MCF 10A (cell line): ENCODE results near the gene IFT88. TPM values are rescaled to one million over a fixed set of nuclear protein-coding genes. Genes with fewer than 3 reads are reported as not detected.

Experiments used
- BruUV-seq: library from RNA; stranded (reverse); fragments of 400-500 nt; replicated peaks from 2 replicates; lab custom pipeline; 2021; lab: Mats Ljungman, UMichigan
- CTCF ChIA-PET: fragments of 300-600 bp; sonication (Branson Sonifier 250); formaldehyde crosslinking; extraction: SDS; loops from one replicate; lab custom pipeline; 2021; ENCODE audit warnings: antibody characterized with exemption, inconsistent platforms; lab: Yijun Ruan, JAX
- POLR2A ChIA-PET: fragments of 300-600, 350-650 bp; sonication (Branson Sonifier 250); formaldehyde crosslinking; extraction: SDS; loops from one replicate; lab custom pipeline; 2020; ENCODE audit warnings: antibody characterized with exemption, inconsistent platforms; lab: Yijun Ruan, JAX
- DNase-seq: peaks from one replicate; pipeline ENCODE4 v3.0.0-alpha.2; 2018; ENCODE audit not compliant: unreplicated experiment
- H3K27ac Mint-ChIP-seq: one replicate; pipeline ENCODE4 v1.8.0; 2022; ENCODE audit warnings: mild to moderate bottlenecking, low read depth, mixed read lengths; ENCODE audit not compliant: unreplicated experiment
- H3K27me3 Mint-ChIP-seq: one replicate; pipeline ENCODE4 v1.8.0; 2022; ENCODE audit warnings: mixed read lengths; ENCODE audit not compliant: insufficient read depth, unreplicated experiment
- H3K36me3 Mint-ChIP-seq: one replicate; pipeline ENCODE4 v1.8.0; 2022; ENCODE audit warnings: mild to moderate bottlenecking, moderate library complexity, mixed read lengths; ENCODE audit not compliant: insufficient read depth, unreplicated experiment
- H3K4me1 Mint-ChIP-seq: one replicate; pipeline ENCODE4 v1.8.0; 2022; ENCODE audit warnings: mixed read lengths; ENCODE audit not compliant: insufficient read depth, unreplicated experiment
- H3K4me3 Mint-ChIP-seq: one replicate; pipeline ENCODE4 v1.8.0; 2022; ENCODE audit warnings: mild to moderate bottlenecking, moderate library complexity, mixed read lengths; ENCODE audit not compliant: unreplicated experiment
- H3K9me3 Mint-ChIP-seq: one replicate; pipeline ENCODE4 v1.8.0; 2022; ENCODE audit warnings: mixed read lengths; ENCODE audit not compliant: unreplicated experiment
- intact Hi-C: fragments of 100-400 bp; cut with micrococcal nuclease; formaldehyde crosslinking; loops from 2 replicates; pipeline ENCODE4 v1.14.1; 2022
- total RNA-seq: library from RNA; stranded (reverse); gene quantifications from 2 replicates; pipeline ENCODE4 v1.2.3, GENCODE V29; 2022
- TF ChIP-seq, protein P1 (sequence below): fragments of 200-600 bp; IDR thresholded peaks from one replicate; pipeline ENCODE4 v1.8.0; 2022; ENCODE audit warnings: antibody characterized with exemption, mild to moderate bottlenecking; ENCODE audit not compliant: unreplicated experiment

IFT88 gene
- total RNA-seq, 1 experiment from 2014 or later: 19.8 TPM

DNA sequence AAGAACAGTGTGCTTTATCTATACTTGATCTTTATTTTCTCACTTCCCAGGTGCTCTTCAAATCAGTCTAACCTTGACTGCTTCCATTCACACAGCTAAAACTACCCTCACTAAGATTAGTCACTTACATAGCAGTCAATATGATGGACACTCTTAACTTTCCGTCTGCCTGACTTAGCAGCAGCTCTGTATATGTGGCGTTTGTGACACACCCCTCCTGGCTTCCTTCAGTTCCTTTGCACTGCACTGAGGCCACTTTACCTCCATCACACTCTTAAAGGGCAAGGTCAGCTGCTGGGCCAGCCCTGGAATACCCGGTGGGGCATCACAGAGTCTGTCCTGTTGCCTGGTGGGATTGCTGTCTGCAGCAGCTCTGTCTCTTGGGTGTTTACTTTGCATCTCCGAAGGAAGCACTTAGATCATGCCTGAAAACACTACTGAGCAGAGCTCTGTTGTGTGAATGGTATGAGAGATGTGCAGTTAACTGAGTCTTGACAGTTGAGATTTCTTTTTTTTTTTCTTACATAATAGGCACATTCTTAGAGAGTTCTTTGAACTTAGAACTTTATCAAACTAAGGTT is 101.0 kb downstream of the IFT88 start:
- CTCF ChIA-PET: interaction anchor here (0.5 to 0.7 kb wide), 3 partner anchors 105 to 662 kb away, joined by 3 to 4 read pairs (median 3); no protein-coding TSS in a partner anchor
- POLR2A ChIA-PET: interaction anchor here (0.7 kb wide), 1 partner anchor 499 kb away, joined by 3 read pairs; no protein-coding TSS in a partner anchor
- no TSS peak for BruUV-seq
- Mint-ChIP-seq H3K36me3 (peaks cover 8% of the 10 kb centered on the region), H3K27me3 (no peaks in the 10 kb centered on the region), H3K4me3 (no peak overlapping the region), H3K9me3 (no peaks in the 10 kb centered on the region), H3K4me1 (no peaks in the 10 kb centered on the region), H3K27ac (no peak overlapping the region)
- TF ChIP-seq, protein P1, sequence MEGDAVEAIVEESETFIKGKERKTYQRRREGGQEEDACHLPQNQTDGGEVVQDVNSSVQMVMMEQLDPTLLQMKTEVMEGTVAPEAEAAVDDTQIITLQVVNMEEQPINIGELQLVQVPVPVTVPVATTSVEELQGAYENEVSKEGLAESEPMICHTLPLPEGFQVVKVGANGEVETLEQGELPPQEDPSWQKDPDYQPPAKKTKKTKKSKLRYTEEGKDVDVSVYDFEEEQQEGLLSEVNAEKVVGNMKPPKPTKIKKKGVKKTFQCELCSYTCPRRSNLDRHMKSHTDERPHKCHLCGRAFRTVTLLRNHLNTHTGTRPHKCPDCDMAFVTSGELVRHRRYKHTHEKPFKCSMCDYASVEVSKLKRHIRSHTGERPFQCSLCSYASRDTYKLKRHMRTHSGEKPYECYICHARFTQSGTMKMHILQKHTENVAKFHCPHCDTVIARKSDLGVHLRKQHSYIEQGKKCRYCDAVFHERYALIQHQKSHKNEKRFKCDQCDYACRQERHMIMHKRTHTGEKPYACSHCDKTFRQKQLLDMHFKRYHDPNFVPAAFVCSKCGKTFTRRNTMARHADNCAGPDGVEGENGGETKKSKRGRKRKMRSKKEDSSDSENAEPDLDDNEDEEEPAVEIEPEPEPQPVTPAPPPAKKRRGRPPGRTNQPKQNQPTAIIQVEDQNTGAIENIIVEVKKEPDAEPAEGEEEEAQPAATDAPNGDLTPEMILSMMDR: no peak
- DNase-seq: no peak
- intact Hi-C loops: no loop called here

DNA sequence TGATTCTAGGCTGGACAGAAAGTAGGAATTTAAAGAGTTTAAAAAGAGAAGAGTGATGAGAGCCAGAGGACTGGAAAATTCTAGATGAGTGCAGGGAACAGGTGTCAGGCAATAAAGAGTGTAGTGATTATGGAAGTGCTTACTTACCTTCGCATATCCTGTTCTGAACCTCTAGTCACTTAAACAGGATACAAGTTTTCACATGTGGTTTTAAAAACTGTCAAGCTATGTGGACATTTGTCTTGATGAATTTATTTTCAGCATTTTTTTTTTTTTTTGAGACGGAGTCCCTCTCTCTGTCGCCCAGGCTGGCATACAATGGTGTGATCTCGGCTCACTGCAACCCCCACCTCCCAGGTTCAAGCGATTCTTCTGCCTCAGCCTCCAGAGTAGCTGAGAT is 102.2 kb downstream of the IFT88 start:
- Mint-ChIP-seq H3K27ac (no peak overlapping the region), H3K4me3 (no peak overlapping the region), H3K4me1 (no peaks in the 10 kb centered on the region), H3K27me3 (no peaks in the 10 kb centered on the region), H3K36me3 (peaks cover 8% of the 10 kb centered on the region), H3K9me3 (no peaks in the 10 kb centered on the region)
- intact Hi-C loops: no loop called here
- POLR2A ChIA-PET: no interaction called here
- DNase-seq: no peak
- CTCF ChIA-PET: no interaction called here
- TF ChIP-seq, protein P1: no peak
- BruUV-seq: no TSS peak

DNA sequence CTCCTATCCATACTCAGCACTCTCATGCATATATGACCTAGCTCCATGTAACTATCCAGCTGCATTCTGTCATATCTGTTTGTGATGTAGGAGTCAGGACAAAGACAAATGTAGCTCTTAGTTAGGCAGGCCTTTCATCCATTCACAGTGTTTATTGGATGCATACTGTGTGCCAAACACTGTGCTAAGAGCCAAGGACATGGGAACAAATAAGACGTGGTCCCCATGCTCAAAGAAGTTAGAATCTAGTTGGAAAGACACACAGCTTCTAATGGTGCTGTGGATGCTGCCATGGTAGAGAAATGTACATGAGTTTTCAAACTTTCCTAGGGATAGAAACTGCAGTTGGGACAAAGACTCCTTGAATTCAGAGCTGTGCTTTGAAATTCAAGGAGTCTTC is 104.8 kb downstream of the IFT88 start:
- no peak overlapping the region for H3K4me3 Mint-ChIP-seq
- BruUV-seq: no TSS peak
- no peak for DNase-seq
- H3K4me1 Mint-ChIP-seq: no peaks in the 10 kb centered on the region
- peaks cover 8% of the 10 kb centered on the region for H3K36me3 Mint-ChIP-seq
- ChIA-PET CTCF (interaction anchor here (0.5 to 1.5 kb wide), 2 partner anchors 10 to 118 kb away, joined by 4 to 5 read pairs; no protein-coding TSS in a partner anchor), POLR2A (interaction anchor here (0.6 to 1.6 kb wide), 4 partner anchors 12 to 480 kb away, joined by 3 read pairs; partner anchors contain the start of gene CRYL1)
- intact Hi-C loops: no loop called here
- H3K9me3 Mint-ChIP-seq: no peaks in the 10 kb centered on the region
- no peak overlapping the region for H3K27ac Mint-ChIP-seq
- H3K27me3 Mint-ChIP-seq: no peaks in the 10 kb centered on the region
- TF ChIP-seq, protein P1: no peak

DNA sequence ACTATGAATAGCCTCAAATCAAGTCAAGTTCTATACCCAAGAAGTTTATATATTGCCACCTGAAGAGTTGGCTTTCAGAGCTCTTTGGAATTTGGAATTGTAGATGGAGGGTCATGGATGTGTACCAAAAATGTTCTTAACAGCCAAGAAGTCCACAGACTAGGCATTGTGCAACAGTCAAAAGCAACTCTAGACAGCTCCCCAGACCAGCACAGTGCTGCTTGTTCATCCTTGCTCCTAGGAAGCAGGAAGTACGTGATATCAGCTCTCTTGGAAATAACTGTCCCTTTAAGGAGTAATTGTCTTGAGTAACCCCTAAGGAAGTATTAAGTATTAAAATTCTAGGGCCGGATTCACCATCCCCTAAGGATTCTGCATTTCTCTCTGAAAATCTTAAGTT is 105.8 kb downstream of the IFT88 start:
- no TSS peak for BruUV-seq
- ChIA-PET CTCF (interaction anchor here (1.5 kb wide), 1 partner anchor 9 kb away, joined by 4 read pairs; no protein-coding TSS in a partner anchor), POLR2A (interaction anchor here (1.6 kb wide), 1 partner anchor 13 kb away, joined by 3 read pairs; no protein-coding TSS in a partner anchor)
- DNase-seq: no peak
- TF ChIP-seq, protein P1: no peak
- intact Hi-C loops: no loop called here
- no peak overlapping the region for H3K27ac Mint-ChIP-seq
- H3K36me3 Mint-ChIP-seq: peaks cover 8% of the 10 kb centered on the region
- no peaks in the 10 kb centered on the region for H3K27me3 Mint-ChIP-seq
- no peak overlapping the region for H3K4me3 Mint-ChIP-seq
- no peaks in the 10 kb centered on the region for H3K9me3 Mint-ChIP-seq
- no peaks in the 10 kb centered on the region for H3K4me1 Mint-ChIP-seq
